RKO (cell line): ENCODE measurements around the gene ARSB.
"Not testable (repeated sequence)": the region's sequence is repeated elsewhere in the genome, so short reads cannot be mapped to it uniquely, and the experiment has no call there.

Source experiments
- DNase-seq: peaks from one replicate; pipeline ENCODE4 v3.0.0-alpha.2; 2016; ENCODE audit warnings: low spot score

ARSB gene

DNA sequence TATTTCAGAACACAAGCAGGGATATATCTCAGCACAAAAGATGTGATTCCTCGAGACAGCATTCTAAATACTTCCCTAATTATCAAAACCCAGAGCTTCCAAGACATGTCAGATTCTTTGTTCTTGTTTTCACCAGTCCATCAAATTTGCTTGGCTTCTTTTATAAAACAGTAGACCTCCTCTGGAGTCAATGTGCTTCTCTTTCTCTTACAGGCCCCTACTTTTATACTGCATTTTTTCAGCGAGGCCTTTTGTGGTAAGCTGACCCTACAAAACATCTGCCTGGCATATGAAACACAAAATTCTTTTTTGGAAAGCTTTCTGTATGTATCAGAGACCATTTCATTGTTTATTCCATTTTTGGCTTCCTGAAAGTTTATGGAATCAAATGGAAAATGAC, 81.8 kb downstream of the ARSB start:
- DNase-seq, result no peak

DNA sequence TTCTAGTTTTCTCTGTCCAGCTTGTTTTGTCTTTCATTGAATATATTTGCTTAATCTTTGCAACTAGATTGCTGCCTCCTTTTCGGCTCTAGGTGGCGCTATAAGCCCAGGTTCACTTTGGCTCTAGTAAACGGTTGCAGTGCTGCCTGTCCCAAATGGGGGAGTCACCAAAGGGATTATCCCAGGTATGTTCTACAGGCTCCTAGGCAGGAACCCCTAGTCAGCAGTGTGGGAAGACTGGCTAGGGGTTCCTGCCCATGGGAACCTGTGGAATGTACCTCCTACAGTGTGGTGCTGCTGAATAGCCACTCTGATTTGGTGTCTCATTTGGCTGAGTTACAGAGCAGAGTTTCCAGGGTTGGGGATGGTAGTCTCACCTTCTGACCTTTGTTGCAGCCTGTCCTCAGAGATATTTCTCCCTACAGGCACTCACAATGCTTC, 85.2 kb downstream of the ARSB start:
- DNase-seq, result no peak

DNA sequence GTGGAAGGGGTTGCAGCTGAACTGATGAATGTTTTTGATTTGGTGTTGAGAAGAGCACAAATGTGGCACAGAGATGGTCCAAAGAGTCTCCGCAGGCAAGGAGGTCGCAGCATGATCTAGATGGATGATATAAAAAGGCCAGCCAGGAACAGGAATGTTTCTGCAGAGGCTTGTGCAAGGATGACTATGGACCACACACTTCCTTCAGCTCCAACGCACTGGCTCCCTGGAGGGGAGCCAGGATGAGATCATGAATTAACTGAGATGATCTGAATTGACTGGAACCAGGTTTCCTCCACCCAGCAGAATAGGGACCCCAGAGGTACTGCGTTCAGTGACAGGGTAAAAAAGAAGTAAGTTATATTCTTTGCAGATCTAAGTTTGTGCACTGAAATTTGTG, 89.0 kb downstream of the ARSB start:
- no peak for DNase-seq

DNA sequence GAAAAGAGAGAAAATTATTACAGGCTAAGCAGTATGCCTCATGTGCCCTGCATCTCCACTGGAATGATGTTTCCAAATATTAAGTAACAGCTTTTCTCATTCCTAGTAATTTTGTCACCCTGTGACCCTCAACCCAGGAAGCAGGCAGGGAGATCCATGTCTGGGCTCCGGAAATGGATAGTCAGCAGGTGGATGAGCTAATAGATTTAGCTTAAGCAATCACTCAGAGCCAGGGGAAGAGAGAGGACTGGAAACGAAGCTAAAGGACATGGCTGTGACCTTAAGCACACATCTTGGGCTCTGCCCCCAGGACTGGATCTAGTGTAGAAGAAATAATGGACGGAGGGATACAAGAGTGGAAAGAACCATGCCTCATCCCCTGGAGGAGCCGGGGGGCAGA, 89.5 kb downstream of the ARSB start:
- no peak for DNase-seq

DNA sequence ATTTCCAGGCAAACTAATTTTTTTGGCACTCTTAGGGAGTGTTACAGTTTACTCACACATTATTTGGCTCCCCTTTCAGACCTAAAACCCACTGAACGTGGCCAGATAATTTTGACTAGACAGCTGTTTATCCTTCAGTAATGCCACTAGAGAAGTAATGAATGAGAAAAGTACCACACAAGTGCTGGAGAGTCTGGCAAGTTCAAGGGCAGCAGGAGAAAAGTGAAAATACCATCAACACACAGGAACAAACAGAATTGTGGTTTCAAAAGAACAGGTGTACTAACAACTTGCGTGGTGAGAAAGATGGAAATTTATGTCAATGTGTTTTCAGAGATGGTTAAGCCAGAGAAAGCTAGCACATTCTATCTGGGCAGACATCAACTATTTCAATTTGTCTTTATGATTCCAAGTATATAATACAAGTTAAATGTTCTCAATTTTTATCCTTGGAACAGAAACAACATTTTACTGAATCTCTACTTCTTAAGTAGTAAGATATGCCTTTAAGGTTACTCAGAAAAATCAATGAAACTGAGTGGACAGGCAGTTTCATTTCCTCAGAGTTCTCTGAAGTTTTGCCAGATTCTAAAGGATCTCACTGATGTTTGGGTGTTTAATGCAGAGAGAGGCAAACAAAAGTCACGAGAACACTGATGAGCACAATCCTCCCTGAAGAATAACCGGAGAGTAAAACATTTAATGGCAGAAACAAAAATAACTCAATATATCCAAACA, 91.0 kb downstream of the ARSB start:
- no peak for DNase-seq

DNA sequence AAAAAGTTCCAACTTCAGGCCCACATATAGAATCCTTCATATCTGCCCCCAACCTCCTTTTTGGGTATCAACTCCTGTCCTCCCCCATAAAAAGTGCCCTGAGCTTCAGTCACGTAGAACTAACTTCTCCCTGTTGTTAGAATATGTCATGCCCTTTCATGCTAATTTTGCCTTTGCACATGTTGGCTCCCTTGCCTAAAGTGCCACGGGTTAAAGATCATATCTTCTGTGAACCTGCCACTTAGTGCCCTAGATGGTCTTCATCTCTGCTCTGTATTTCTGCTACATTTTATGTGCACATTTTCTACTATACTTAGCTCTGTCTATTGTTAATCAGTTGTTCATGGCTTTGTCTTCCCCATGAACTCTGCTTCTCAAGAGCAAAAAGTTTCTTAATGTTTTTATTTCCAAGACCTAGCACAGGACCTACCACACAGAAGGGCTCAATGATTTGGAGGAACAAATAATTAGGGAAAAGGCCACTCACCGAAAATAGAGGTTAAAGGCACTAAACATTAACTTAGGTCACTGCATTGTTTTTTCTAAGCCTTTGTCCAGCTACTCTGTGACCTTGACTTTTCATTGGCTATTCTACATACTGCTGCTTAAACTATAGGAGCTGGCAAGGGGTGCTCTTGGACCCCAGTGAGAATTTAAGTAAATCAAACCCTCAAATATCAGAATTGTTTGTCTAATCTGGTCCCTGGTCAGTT, 94.3 kb downstream of the ARSB start:
- no peak for DNase-seq

DNA sequence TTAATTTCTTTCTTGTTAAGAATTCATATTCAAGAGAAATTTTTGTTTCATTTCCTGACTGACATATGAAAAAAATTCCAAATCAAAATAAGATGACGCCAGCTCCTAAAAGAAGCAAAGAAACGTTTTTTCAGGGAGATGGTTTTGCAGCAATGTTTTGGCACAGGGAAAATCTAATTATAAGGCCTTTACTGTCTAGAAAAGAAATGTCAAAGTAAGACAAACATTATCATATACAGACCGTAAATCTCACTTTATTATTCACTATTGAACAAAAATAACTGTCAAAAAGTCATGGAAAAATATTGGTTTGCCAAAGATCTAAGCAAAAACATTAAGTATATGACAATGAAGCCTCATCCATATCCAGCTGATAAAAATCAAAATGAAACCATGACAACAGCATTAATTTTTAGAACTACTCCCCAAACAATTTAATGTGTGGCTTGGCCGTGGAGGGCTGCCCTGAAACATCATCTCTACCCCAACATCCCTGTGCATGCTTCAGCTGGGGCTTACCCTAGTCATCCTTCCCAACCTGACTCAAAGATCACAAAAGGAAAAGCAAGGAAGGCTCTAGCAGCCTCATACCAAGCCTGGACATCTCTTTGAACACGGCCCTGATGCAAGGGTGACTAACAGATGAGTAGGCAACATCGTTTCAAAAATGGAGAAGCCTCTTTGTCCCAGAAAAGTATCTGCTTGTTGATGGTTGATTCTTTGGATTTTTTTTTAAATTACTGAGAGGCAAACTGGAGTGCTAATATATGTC, 95.6 kb downstream of the ARSB start:
- peak; percentile 70 for DNase-seq

DNA sequence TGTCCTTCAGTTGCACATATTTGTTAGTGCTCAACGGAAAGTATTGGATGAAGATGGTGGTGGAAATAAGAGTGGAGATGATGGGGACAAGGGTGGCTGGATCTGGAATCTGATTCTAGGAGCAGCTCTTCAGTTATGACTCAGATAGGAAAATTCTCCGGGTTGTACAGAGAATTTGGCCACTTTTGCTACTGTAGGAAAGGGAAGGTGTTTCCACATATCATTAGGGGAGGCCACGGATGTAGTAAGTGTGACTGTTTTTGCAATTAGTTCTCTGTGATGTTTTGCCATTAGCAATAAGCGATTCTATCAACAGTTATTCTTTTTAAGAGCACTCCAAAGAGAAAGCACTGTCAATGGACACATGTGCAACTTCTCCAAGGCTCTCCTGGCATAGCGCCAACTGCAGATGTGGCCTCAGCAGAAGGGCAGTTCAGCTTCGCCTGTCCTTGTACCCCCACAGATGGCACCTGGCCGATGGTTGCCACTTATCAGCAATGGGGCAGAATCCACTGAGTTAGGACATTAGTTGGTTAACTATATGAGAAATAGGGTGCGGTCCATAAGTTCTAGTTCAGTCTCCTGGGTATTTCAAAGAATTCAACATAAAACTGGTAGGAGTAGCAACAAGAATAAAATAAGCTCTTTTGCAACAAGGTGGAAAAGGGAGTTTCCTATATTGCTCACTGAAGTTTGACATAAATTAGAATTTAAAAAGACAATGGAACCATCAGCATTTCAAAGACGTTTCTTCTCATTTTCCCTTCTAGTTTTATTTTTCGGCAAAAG, 96.3 kb downstream of the ARSB start:
- no peak for DNase-seq

DNA sequence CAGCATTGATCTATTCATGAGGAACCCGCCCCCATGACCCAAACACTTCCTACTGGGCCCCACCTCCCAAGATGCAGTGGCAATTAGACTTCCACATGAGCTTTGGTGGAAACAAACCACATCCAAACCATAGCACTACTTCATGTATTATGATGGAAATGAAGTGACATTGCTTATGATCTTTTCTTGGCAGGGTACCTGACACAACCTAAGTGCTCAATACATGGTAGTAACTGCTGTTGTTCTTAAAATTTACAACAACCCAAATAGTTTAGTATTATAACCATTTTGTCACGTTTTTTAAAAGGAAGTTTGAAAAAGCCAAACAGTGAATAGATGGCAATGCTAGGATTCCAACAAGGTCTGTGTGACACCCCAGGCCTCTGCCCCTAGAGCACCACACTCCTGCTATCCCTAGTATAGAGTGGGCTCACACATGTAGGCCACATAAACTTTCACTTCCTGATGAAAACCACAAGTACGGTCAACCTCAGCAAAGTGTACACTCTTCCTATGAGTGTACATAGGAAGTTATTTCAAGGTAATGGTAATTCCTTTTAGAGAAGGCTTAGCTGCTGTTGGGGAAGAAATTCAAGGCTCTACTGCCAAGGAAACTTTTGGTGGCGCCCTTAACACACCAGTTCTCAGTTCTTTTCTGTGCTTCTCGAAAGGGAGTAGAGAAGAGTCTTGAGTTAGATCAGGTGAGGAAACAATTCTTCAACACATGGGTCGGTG, 97.6 kb downstream of the ARSB start:
- DNase-seq, result no peak

DNA sequence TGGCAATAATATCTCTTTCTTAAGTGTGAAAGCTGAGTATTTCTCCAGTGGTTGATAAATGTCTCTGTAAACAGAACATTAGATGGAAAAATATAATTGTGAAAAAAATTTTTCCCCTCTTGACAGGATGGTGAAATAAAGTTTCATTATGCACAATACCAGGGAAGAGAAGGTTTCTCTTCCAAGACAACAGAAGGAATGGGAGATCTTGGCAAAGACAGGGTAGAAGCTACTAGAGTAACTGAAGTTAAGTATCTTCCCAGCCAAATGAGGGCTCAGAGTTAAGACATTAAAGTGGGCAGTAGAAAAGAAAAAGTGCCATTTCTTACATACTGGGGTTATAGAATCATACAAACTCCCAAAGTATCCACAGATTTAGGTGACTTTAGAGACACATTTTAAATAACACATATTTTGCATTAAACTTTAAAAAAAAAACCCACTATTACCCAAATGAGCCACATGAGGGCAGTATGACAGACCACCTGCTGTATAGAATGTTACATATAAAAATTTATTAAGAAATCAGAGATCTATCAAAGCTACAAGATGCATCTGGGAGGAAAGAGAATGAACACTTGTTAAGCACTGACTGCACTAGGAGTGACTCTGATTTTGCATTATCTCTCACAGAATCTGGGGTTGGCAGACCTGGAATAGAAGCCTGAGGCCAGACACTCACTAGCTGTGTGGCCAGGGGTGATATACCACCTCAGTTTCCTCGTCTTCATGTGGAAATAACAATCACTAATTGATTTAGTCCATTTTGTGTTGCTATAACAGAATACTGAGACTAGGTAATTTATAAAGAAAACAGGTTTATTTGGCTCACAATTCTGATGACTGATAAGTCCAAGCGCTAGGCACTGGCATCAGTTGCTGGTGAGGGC, 98.5 kb downstream of the ARSB start:
- DNase-seq, result no peak

DNA sequence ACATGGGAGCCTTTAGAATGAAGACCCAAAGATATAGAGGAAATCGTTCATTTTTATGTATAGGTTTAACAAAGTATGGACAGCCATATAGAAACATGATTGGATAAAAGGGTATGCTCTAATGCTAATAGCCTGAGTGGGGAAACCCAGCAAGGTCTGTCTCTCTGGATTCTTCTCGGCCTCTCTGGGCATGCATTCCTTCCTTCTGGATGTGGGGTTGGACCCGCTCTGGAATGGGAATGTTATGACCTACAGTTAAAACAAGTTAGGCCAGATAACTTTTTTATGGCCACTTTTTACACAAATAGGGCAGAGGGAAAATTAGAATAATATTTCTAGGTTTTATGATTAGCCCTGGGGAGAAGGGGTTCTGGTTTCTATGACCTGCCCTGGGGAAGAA, 103.2 kb downstream of the ARSB start:
- DNase-seq, result no peak

DNA sequence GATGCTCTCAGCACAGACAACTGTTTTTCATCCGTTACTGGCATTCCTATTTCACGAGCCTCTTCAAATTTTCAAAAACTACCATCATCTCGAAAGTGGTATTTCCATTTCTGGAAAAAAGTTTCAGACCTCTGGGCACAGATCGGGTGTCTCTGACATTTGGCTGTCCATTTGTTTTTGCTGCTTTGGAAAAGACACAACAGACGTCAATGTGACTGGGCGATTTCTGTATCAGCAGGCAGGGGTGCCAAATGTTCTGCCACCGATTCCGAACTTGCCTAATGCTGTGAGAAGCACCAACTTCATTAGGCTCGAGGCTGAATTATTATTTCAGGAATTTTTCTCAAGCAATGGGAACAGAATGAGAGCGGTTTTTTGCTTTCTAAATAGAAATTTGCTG, 105.6 kb downstream of the ARSB start:
- DNase-seq, result no peak

DNA sequence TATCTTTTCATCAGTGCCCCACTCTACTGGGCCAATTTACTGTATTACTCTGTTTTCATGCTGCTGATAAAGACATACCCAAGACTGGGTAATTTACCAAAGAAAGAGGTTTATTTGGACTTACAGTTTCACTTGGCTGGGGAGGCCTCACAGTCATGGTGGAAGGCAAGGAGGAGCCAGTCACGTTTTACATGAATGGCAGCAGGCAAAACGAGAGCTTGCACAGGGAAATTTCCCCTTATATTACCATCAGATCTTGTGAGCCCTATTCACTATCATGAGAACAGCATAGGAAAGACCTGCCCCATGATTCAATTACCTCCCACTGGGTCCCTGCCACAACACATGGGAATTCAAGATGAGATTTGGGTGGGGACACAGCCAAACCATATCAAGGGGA, 119.0 kb downstream of the ARSB start:
- not testable (repeated sequence) for DNase-seq

DNA sequence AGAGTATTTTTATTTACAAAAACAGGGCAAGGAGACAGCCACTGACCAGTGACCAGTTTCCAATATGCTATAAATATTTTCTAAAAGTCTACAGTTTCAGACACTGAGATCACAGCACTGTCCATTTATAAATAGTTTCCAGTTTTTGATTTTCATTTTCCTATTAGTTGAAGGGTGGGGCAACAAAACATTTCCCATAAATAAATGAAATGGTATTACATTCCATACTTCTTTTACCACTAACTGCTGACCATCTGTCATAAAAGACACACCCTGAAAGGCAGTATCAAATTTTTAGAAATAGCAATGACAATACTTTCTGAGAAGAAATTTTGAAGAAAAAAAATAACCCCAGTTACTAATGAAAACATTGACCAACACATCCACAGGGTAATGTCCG, 126.7 kb downstream of the ARSB start:
- DNase-seq, result no peak

DNA sequence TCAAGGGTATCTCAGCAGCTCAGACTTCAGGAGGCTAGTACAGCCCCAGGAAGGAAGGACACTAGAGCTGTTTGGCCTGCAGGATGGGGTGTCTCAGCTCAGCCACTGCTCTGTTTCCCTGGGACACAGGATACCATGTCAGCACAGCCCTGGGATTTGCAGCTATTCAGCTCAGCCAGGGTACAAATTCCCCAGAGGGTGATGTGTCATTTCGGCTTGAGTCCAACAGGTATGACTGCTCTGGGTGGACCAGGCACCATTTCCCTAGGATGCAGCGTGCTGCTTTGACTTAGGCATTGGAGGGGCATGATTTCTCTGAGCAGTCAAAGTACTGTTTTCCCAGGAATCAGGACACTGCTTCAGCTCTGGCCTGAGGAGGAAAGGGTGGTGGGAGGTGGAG, 130.1 kb downstream of the ARSB start:
- no peak for DNase-seq

DNA sequence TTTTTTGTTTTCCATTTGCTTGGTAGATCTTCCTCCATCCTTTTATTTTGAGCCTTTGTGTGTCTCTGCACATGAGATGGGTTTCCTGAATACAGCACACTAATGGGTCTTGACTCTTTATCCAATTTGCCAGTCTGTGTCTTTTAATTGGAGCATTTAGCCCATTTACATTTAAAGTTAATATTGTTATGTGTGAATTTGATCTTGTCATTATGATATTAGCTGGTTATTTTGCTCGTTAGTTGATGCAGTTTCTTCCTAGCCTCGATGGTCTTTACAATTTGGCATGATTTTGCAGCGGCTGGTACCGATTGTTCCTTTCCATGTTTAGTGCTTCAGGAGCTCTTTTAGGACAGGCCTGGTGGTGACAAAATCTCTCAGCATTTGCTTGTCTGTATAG, 133.2 kb downstream of the ARSB start:
- not testable (repeated sequence) for DNase-seq

DNA sequence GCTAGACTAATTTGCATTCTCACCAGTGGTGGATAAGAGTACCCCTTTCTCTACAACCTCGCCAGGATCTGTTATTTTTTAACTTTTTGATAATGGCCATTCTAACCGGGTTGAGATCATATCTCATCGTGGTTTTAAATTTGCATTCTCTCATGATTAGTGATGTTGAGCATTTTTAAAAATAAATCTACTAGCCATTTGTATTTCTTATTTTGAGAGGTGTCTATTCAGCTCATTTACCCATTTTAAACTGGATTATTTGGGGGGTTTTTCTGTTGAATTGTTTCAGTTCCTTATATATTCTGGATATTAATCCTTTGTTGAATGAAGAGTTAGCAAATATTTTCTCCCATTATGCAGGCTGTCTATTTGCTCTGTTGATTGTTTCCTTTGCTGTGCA, 139.6 kb downstream of the ARSB start:
- DNase-seq, result no peak

DNA sequence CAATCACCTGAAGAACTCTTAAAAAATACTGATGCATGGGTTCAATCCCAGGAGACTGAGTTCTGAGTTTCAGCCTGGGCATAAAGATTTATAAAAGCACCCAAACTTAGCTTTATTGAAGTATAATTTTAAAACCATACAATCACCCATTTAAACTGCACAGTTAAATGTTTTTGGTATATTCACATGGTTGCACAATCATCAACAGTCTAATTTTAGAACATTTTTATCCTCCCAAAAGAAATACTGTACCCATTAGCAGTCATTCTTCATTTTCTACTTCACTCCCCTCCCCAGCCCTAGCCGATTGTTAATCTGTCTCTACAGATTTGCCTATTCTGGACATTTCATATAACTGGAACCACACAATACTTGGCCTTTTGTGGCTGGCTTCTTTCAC, 141.7 kb downstream of the ARSB start:
- no peak for DNase-seq

DNA sequence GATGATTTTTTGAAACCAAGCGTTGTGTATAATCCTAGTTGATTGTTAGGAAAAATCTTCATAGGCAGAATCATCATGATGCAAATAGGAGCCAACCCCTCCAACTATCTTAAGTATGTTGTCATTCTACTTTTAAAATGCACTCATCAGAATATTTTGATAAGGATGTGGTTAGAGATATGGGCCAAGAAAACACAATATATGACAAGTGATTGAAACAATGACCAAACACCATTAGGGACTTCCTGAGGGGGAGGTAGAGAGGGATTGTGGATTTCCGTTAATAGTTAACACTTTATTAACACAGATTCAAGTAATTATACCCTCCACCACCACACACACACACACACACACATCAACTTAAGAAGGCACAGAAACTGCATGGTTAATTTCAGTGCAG, 143.3 kb downstream of the ARSB start:
- no peak for DNase-seq

DNA sequence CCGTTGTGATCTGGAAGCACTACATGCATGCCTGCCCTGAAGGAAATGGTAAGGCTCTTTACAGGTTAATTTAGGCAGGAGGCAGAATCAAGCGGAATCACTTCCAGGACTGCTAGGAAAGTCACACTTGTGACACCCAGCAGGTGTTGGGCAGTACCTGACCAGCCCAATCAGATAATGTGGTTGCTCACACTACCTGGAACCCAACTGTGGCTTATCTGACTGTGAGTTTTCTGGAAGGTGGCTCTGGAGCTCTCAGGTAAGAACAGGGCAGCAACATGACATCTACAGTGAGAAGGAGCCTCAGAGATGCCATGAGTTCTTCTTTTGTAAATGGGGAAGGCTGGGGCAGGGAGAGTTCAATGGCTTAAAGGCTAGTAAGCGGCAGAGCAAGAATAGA, 146.4 kb downstream of the ARSB start:
- DNase-seq, result no peak

DNA sequence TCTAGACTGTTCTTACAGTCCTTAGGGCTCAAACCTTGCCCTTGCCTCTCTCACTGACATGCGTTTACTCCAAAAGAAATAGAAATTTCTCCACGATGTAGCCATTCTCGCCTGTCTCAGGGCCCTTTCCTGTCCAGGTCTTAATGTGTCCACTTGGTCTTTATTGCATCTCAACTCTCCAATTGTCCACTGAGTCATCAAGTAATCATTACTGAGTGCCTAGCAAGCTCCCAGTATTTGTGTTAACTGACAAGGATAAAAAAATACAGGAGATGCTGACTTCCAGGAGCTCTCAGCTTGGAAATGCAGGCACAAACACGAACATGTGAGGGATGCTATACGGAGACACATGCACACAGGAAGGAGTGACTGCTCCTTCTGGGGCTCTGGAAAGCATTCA, 147.3 kb downstream of the ARSB start:
- no peak for DNase-seq
